Inflammatory macrophage treated with lipopolysaccharide for 4 hours (primary cell): ENCODE data around the gene NCOA3.
"Not testable (repeated sequence)": the region's sequence is repeated elsewhere in the genome, so short reads cannot be mapped to it uniquely, and the experiment has no call there.

Source experiments
- DNase-seq: peaks from one replicate; pipeline ENCODE4 v3.0.0-alpha.2; 2020

Gene NCOA3

DNA sequence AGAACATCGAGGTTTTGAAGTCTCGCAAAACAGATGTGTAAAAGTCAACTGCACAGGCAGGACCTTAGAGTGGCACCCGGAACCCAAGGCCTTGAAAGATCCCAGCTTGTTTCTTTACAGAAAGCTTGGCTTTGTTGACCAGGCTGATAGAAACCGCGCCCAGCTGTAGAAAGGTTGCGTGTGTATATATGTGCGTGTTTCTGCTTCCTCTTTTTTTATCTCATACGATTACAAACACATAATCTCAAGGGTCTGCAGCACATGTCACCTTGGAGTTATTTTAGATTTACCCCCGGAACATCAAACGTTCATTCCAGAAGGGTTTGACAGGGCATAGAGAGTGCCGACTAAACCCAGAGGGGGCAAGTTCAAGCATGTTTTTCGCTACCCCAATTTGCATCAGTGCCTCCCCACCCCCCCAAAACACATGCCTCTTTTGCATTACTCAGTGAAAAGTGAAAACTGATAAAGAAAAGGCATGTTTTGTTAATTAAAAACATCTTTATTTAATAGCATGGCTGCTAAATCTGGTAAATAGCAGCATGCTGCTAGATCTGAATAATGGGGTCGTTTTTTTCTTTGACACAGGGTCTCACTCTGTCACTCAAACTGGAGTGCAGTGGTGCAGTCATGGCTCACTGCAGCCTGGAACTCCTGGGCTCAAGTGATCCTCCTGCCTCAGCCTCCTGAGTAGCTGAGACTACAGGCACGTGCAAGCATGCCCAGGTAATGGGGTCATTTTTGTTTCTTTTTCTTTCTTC, 33.2 kb upstream of the NCOA3 start:
- DNase-seq, result peak; percentile 13

DNA sequence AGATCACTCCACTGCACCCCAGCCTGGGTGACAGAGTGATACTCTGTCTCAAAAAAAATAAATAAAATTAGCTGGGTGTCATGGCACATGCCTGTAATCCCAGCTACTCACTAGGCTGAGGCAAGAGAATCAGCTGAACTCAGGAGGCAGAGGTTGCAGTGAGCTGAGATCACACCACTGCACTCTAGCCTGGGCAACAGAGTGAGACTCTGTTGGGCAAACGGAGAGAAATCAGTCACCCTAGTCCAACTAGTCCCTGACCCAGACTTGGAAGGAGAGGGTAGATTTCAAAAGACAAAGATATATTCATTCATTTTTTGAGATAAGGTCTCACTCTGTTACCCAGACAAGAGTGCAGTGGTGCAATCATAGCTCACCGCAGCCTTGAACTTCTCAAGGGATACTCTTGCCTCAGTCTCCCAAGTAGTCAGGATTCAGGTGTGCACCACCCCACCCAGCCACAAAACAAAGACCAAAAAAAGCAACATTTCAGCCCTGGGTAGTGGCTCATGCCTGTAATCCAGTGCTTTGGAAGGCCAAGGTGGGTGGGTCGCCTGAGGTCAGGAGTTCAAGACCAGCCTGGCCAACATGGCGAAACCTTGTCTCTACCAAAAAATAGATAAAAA, 26.2 kb upstream of the NCOA3 start:
- DNase-seq, result peak; percentile 18

DNA sequence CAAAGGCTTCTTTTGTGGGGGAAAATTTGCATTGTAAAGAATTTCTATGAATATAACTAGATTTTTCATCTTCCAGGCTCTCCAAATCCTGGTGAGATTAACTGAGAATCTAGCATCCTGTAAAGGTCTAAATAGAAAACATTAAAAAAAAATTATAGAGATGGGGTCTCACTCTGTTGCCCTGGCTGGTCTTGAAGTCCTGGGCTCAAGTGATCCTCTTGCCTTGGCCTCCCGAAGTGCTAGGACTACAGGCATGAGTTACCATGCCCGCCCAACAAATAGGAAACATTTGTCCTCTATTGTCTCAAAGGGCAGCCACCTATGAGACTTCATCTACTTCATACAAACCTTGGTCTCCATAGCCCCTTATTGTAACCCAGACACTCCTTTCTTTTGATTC, 25.2 kb upstream of the NCOA3 start:
- no peak for DNase-seq

DNA sequence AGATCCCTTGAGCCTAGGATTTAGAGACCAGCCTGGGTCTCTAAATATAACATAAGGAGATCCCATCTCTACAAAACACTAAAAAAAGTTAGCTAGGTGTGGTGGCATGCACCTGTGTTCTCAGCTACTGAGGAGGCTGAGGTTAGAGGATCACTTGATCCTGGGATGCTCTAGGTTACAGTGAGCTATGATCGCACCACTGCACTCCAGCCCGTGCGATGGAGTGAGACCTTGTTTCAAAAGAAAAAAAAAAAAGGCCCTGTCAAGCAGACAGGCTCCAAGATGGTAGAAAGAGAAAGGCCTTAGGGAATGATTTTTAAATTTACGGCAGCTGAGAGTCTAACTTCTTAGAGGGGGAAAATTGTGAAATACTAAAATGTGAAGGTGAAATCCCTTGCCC, 22.6 kb upstream of the NCOA3 start:
- no peak for DNase-seq

DNA sequence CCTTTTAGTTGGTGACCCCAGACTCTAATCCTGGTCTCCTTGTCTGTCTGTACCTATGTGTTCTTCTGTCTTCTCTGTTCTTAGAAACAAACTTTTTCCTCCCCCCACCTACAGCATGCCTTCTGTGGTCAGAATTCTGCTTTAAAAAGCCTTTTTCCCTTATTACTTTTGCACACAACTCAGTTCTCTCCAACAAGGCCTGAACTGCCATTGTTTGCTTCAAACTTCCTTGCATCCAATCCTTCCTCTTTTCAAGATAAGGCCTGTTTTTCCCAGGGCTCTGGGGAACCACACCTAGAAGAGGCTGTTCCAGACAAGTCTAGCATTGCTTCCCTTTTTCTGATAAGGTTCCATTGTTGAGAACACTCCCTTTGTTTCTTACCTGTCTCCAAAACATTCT, 22.2 kb upstream of the NCOA3 start:
- peak; percentile 43 for DNase-seq

DNA sequence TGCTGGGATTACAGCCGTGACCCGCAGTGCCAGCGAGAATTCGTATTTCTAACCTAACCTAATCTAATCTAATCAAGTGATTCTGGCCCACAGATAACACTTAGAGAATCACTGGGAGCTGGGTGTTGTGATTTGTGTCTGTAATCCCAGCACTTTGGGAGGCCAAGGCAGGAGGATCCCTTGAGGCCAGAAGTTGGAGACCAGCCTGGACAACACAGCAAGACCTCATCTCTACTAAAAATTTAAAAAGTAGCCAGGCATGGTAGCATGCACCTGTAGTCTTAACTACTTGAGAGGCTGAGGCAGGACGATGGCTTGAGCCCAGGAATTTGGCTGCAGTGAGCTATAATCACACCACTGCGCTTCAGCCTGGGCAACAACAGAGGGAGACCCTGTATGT, 21.4 kb upstream of the NCOA3 start:
- no peak for DNase-seq

DNA sequence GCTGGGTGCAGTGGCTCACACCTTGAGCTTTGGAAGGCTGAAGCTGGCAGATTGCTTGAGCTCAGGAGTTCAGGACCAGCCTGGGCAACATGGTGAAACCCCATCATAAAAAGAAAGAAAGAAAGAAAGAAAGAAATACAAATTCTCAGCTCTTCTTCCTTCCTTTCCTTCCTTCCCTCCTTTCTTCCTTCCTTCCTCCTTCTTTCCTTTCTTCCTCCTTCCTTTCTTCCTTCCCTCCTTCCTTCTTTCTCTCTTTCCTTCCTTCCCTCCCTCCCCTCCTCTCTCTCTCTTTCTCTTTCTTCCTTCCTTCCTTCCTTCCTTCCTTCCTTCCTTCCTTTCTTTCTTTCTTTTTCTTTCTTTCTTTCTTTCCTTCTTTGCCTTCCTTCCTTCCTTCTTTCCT, 21.0 kb upstream of the NCOA3 start:
- DNase-seq, result no peak

DNA sequence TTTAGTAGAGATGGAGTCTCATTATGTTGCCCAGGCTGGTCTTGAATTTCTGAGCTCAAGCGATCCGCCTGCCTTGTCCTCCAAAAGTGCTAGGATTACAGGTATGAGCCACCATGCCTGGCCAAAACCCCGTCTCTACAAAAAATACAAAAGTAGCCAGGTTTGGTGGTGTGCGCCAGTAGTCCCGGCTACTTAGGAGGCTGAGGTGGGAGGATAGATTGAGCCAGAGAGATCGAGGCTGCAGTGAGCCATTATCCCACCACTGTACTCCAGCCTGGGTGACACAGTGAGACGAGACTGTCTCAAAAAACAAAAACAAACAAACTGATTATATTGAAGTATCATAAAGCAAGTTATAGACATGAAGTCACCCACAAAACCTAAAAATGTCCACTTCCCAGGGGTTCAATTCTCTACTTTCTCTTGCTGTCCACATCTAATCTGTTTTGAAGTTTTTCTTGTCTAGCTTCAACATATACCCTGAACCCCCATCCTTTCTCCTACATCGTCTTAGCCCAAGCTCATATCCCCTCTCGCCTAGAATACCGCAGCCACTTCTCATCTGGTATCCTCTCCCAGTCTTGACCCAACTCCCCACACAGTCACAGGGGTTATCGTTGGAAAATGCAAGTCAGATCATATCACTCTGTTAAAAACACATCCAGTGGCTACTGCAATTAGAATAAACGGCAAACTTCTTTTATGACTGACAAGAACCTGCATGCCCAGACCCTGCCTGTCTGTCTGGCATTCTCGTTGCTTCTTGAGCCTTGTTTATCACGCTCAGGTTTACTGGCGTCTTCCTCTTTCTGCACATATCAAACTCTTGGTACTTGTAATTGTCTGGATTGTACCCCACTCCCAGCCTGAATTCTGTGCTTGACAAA, 20.1 kb upstream of the NCOA3 start:
- no peak for DNase-seq

DNA sequence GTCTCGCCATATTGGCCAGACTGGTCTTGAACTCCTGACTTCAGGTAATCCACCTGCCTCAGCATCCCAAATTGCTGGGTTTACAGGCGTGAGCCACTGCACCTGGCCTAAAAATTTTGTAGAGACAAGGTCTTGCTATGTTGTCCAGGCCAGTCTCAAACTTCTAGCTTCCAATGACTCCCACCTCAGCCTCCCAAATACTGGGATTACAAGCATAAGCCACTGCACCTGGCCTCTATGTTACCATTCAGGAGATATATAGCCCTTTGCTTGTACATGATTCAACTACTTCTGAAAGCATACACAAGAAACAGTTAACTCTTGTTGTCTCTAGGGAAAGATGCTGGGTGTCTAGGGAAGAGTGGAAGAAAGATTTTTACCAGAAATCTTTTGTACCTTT, 19.0 kb upstream of the NCOA3 start:
- no peak for DNase-seq

DNA sequence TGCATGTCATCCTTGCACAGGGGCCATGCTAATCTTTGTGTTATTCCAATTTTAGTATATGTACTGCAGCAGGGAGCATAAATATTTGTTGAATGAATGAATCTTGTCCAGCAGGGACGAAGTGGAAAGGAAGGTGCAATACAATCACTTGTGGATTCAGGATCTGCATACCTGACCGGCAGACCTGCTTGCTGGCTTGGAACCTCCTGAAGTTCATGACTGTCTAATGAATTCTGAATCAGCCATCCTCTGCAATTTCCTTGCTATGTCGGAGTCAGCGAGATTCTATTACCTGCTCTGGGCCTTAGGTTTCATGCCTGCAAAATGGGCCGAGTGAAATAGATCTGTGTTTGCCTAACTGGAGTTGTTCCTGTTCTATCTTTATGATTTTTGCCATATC, 17.4 kb upstream of the NCOA3 start:
- no peak for DNase-seq

DNA sequence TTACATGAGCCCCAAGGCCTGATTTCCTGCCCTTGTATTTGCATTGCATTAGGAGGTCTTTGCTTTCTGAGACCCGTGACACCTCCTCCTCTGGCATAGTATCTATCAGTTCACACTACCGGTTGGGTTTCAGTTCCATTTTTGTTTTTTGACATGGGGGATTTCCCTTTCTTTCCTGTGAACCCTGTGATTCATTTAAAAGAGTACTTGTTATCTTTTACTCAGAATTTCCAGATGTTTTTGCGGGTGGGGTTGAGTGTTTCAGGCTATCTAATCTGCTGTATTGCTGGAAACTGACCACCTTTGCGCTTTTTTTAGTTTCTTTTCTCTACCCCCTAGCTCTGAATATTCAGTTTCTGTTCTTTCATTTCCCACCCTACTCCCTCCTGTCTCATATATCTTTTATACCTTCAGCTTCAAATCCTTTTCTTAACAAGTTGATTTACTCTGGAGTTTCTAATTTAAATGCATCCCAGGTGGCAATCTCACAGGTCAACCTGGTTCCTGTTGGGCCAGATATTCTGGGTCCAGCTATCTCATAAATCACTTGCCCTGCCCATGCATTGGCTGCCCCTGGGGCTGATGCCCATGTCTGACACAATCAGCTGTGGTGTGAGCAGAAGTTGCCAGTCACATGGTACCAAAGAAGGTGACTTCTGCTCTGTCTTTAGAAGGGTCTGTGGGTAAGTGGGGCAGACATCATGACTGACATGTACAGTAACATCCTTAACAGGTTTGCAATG, 14.3 kb upstream of the NCOA3 start:
- DNase-seq, result peak; percentile 93

DNA sequence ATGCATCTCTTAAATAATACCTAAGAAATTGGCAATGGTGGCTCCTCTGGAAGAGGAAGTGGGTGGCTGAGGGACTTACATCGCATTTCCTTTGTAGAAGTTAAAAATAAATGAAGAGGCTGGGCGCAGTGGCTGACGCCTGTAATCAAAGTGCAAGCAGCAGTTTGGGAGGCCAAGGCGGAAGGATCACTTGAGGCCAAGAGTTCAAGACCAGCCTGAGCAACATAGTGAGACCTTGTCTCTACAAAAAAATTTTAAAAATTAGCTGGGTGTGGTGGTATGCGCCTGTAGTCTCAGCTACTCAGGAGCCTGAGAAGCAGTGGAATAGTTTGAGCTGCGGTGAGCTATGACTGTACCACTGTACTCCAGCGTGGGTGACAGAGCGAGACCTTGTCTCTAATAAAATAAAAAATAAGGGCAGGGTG, 12.2 kb upstream of the NCOA3 start:
- DNase-seq, result peak; percentile 81

DNA sequence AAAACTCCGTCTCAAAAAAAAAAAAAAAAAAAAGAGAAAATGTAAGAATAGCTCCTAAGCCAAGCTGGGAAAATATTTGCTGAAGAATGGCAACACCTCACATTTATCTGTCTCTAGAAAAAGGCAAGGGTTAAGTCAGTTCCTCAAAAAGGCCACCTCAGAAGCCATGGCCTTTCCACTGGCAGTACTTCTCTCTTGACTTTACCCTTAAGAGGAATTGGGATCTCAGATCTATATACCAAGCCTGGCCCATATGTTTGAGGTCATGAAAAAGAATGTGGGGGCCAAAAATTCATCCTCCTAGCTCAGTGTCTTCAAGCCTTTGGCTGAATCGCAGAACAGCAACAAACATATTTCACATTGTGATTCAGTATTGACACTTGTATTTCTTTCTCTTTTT, 10.9 kb upstream of the NCOA3 start:
- DNase-seq, result peak; percentile 68

DNA sequence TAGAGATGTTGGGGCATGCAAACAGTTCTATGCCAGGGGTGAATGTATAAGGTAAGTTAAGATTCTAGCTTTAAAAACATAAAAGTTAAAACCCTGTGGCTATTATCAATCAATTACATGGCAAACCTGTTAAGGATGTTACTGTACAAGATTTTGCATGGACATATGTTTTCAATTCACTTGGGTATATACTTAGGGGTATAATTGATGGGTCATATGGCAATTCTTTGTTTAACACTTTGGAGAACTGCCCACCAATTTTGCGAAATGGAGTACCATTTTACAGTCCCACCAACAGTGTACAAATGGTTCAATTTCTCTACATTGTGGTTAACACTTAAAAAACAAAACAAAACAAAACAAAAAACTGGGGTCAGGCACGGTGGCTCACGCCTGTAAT, 9.4 kb upstream of the NCOA3 start:
- no peak for DNase-seq

DNA sequence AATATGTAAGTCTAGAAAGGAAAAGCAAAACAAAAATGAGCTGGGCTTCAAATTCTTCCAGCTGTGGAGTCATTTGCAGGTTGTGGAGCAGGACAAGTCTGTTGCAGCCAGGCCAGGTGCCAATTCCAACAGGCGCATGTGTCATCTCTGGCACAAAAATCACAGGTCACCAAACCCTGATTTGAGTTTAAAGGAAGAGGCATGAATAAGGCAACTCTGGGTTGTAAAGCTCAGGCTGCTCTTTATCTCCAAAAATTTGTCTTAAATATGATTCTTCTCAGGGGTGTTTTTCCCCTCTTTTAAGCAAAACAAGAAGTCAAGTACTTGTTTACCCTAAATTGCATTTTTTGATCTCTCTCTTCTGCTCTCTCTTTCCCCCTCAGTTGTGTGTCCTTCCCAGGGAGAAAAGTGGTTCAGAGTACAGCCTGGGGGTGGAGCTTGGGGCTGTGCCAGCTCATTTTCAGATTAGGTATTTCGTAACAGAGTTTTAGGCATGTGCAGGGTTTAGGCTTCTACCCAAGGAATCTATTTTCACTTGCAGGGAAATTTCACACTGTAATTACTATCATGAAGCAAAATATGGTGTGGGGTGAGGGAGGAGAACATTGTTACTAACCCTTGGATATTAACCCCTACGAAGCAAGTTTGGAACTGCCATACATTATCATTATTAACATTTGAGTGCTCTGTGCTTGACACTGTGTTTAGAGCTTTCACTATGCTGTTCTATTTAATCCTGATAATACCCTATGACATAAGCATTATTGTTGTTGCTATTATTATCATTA, 8.3 kb upstream of the NCOA3 start:
- DNase-seq, result peak; percentile 62

DNA sequence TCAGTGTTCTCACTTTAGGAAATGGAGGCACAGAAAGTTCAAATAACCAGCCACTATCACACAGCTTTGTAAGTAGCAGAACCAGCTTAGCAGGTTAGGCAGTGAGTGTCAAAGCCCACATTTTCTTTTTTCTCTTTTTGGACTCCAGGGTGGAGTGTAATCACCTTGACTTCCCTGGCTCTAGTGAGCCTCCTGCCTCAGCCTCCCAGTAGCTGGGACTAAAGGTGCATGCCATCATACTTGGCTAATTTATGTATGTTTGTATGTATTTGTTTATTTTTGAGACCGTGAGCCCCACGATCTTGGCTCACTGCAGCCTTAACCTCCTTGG, 7.8 kb upstream of the NCOA3 start:
- DNase-seq, result no peak

DNA sequence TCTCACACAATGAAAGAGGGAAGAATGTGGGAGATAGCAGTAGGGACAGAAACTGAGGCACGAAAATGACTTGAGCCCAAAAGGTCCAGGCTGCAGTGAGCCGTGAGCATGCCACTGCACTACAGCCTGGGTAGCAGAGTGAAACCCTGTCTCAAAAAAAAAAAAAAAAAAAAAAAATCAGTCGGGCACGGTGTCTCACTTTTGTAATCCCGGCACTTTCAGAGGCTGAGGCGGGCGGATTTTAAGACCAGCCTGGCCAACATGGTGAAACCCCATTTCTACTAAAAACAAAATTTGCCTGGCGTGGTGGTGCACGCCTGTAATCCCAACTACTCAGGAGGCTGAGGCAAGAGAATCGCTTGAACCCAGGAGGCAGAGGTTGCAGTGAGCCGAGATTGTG, 7.1 kb upstream of the NCOA3 start:
- DNase-seq, result not testable (repeated sequence)

DNA sequence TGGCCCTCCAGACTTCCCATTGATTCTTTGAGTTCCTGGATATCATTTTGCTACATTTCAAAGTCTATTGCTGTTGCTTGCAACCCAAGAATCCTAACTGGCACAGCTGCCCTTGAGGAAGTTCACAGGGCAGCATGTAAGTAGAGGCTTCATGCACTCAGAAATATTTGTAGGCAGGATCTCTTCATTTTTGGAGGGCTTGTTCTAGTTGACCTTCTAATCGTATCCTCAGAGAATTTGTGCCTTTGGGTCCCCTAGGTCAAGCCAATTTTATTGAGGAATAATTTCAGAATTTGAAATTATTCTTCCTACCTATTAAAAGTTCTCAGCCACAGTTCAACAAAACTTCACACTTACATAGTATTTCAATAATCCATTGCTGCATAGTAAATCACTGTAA, 5.6 kb upstream of the NCOA3 start:
- no peak for DNase-seq

DNA sequence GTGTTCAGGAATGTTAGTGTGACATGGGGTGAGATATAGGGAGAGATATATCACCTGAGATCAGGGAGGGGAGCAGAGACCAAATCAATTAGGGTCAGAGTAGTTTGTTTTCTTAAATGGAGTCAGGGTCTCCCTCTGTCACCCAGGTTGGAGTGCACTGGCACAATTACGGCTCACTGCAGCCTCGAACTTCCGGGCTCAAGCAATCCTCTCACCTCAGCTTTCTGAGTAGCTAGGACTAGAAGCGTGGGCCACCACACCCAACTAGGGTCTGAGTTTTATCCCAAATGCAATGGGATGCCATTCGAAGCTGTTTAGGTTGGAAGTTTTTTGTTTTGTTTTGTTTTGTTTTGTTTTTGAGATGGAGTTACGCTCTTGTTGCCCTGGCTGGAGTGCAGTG, 3.1 kb upstream of the NCOA3 start:
- DNase-seq, result no peak

DNA sequence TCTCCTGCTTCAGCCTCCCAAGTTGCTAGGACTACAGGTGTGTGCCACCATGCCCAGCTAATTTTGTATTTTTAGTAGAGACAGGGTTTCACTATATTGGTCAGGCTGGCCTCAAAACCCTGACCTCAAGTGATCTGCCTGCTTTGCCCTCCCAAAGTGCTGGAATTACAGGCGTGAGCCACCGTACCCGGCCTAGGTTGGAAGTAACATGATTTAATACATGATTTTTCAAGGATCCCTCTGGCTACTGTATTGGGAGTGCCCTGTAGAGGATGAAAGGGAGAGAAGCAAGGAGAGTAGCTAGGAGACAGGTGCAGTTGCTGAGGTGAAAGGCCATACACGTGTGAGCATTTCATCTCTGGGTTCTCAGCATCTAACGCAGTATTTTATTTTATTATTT, 2.6 kb upstream of the NCOA3 start:
- no peak for DNase-seq

DNA sequence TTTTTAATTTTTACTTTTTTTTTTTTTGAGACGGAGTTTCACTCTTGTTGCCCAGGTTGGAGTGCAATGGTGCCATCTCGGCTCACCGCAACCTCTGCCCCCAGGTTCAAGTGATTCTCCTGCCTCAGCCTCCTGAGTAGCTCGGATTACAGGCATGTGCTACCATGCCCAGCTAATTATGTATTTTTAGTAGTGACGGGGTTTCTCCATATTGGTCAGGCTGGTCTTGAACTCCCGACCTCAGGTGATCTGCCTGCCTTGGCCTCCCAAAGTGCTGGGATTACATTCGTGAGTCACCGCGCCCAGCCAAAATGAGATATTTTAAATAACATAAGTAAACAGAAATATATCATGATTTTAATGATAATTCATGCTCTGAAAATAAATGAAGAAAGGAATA, 1.6 kb upstream of the NCOA3 start:
- DNase-seq, result not testable (repeated sequence)

DNA sequence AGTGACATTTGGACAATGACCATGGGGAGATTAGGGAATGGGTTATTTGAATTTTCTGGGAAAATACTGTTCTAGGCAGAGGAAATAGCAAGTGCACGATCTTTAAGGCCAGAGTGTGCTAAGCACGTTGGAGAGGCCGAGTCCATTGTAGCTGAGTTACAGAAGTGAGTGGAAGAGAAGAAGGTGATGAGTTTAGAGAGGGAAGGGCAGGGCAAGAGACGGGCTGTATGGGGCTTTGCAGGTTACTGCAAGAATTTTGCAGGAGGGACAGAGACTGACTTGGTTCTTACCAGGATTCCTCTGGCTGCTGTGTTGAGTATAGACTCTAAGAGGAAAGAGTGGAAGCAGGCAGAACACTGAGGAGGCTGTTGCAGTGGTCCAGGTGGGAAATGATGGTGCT, 1.1 kb upstream of the NCOA3 start:
- no peak for DNase-seq

DNA sequence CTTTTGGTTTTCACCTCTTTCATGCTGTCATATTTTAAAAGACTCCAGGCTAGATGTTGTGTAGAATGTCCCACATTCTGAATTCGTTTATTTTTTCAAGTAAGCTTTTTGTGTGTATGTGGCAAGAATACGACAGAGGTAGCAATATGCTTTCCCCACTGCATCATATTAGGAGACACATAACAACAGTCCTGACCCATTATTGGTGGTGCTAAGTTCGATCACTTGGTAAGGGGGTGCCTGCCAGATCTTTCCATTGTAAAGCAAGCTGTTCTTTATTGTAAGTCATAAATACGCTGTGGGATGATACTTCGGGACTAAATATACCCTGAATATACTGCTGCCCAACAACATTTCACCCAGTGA, 588 bp upstream of the NCOA3 start:
- no peak for DNase-seq
